ENCODE measurements around the gene CCDC184.
"Not testable (repeated sequence)": the region's sequence is repeated elsewhere in the genome, so short reads cannot be mapped to it uniquely, and the experiment has no call there.

Gene CCDC184

DNA sequence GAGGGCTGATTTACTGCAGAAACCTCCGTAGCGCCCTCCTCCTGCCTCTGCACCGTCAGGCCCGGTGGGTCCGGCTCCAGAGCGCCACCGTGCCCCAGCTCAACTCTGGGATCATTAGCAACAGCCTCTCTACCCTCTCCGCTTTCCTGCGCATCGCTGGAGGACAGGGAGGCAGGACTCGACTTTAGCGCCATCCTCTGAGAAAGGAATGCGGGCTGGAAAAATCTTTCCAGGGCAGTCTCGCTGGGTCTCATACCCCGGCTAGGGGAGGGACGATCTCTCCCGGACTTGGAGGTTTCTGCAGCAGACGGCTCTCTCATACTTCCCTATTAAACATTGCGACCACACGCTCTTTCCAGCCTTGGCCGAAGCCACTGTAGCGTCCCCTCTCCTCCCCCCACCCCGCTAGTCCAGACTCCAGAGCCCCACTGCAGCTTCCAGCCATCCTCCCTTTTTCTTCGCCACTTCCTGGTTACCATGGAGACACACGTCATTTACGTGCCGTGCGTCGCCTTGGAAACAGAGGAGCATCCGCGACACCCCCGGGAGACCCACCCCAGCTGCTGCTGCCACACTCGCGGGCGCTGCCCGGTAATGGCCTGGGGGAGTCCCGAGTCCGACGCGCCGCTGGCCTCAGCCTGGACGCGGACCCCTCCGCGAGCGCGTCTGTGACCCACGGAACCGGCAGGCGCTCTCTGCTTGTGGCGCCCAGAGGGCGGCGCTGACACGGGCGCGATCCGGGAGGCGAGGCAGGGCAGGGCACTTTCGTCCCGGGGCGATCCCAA is at the start of gene CCDC184:
Gene CCDC184 (plus strand): TSS at position 554 of the 785 bp plus-strand sequence. CDS start 479 bp downstream, outside the sequence.
- peak; percentile 52 to 62 for DNase-seq (ENCODE audit: low read depth in 1 of 2, low spot score in 1 of 2)

GRCh38 chr12:48135027-48135426 is 48.4 kb upstream of the CCDC184 start:
- DNase-seq (ENCODE audit: low read depth in 1 of 2, low spot score in 1 of 2) = no peak

GRCh38 chr12:48142818-48143674 is 40.4 kb upstream of the CCDC184 start:
- DNase-seq (ENCODE audit: low read depth in 1 of 2, low spot score in 1 of 2) = no peak

- DNase-seq (ENCODE audit: low read depth in 1 of 2, low spot score in 1 of 2) = no peak
Observed at GRCh38 chr12:48143898-48144297, 39.5 kb upstream of the CCDC184 start.

- DNase-seq (ENCODE audit: low read depth in 1 of 2, low spot score in 1 of 2) = no peak
Observed at GRCh38 chr12:48145981-48146380, 37.5 kb upstream of the CCDC184 start.

DNA sequence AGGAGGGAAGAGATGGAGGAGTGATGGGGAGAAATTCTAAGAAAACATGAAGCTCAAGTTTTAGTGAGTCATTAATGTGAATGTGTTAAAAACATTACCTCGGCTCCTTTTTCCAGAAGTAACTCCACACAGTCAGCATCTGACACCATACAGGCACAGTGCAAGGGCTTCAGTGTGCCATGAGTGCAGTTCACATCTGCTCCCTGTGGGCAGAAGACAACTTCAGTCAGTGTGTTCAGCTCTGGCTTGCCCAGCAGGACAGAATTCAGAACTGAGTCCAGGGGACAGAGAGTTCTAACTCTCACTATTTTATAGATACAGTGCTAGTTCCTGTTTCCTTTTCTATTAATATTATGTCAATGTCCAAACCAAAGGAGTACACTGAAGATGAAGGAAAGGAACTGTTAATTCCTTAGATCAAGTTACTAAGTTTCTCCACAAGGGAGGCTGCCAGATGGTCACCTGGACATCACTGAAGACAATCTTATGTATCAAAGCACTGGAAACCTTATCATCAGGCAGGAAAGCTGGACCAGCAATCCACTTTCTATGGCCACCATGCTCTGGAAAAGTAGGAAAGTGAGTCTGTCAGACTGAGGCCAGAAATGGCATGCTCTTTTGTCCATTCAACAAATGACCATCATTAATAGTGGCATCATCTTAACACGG is 32.2 kb upstream of the CCDC184 start:
- no peak for DNase-seq (ENCODE audit: low read depth in 1 of 2, low spot score in 1 of 2)

- DNase-seq (ENCODE audit: low read depth in 1 of 2, low spot score in 1 of 2) = not testable (repeated sequence)
Observed at GRCh38 chr12:48155786-48156185, 27.7 kb upstream of the CCDC184 start.

- DNase-seq (ENCODE audit: low read depth in 1 of 2, low spot score in 1 of 2) = no peak
Observed at GRCh38 chr12:48156652-48157017, 26.8 kb upstream of the CCDC184 start.

DNA sequence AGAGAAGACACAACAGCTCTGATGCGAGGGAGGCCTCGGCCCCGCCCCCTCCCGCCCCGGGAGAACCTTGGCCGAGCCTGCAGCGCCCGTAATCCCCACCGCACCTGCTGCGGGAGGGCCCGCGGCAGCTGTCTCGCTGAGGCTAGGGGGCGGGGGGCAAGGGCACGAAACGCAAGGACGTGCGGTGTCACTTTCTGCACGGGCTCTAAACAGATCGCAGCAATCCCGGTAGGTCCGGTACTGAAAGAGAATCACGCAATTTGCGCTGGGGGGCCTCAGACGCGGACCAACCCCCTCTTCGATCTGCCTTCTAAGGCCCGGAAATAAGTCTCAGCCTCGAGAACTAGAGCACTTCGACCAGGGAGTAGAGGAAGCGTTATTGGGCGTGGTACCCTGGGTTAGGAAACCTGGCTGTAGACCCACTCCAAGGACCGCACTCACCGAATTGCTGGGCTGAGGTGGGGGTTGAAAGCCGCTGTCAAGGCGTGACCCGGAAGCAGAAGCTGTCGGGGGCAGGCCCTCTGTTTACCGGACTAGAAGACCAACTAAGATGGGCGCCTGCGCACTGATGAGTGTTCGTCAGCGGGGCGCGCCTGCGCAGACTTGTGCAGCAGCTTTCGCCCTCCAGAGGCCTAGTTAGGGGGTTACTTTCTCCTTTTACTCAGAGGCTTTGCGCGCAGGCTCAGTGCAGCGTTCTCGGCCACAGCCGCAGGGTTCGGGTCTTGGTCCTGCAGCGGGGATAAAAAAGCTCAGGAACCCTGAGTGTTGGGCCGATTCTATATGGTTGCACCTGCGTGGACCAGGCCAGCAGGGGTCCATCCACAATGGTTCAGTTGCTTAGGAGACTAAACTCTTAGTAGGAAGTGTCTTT is 26.2 kb upstream of the CCDC184 start, which contains the start of gene ASB8:
Gene ASB8 (minus strand): TSS at position 498 of the 871 bp plus-strand sequence. CDS start 4,019 bp downstream, outside the sequence.
- DNase-seq (ENCODE audit: low read depth in 1 of 2, low spot score in 1 of 2) = peak; percentile 99

DNA sequence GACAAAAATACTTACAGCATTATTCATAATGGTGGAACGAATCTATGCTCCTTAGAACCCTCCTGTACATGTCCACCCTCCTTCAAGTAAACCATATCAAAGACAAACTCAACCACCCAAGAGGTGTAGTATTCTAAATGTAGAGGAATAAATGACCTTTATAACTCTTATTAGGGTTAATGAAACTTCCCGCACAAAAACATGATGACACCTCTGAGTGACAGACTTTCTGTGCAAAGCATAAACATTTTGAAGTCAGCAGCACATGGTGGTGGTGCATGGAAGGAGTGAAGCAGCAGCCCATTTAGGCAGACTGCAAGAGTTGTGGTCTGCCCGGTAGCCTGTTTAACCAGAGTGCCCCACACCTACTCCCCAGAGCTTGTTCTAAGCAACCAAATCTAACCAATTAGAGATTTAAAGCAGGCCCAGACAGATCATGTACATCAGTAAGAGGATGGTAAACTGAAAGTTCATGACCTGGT is 25.5 kb upstream of the CCDC184 start:
- DNase-seq (ENCODE audit: low read depth in 1 of 2, low spot score in 1 of 2) = no peak

- no peak for DNase-seq (ENCODE audit: low read depth in 1 of 2, low spot score in 1 of 2)
Observed at GRCh38 chr12:48160046-48160445, 23.4 kb upstream of the CCDC184 start.

- DNase-seq (ENCODE audit: low read depth in 1 of 2, low spot score in 1 of 2) = no peak
Observed at GRCh38 chr12:48160807-48161206, 22.6 kb upstream of the CCDC184 start.

- no peak for DNase-seq (ENCODE audit: low read depth in 1 of 2, low spot score in 1 of 2)
Observed at GRCh38 chr12:48163150-48163747, 20.2 kb upstream of the CCDC184 start.

- DNase-seq (ENCODE audit: low read depth in 1 of 2, low spot score in 1 of 2) = no peak
Observed at GRCh38 chr12:48164451-48164850, 19.0 kb upstream of the CCDC184 start.

GRCh38 chr12:48165089-48165981 is 18.1 kb upstream of the CCDC184 start:
- DNase-seq (ENCODE audit: low read depth in 1 of 2, low spot score in 1 of 2) = no peak

DNA sequence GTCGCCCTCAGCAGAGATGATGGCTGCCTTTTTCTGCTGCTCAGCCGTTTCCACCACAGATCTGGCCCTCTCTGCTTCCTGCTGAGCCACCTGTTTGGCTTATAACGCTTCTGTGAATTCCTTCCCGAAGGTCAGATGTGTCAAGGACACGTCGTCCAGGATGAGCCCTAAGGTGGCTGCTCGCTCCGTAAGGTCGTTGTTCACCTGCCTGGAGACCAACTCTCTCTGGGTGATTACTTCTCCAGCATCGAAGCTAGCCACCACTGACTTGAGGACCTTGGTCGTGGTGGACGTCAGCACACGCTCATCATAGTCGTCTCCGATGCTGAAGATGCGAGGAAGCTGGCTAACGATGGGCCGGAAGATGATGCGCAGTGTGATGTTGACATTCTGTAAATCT is 14.4 kb upstream of the CCDC184 start:
- no peak for DNase-seq (ENCODE audit: low read depth in 1 of 2, low spot score in 1 of 2)

GRCh38 chr12:48175613-48176416 is 7.6 kb upstream of the CCDC184 start:
- DNase-seq (ENCODE audit: low read depth in 1 of 2, low spot score in 1 of 2) = no peak

DNA sequence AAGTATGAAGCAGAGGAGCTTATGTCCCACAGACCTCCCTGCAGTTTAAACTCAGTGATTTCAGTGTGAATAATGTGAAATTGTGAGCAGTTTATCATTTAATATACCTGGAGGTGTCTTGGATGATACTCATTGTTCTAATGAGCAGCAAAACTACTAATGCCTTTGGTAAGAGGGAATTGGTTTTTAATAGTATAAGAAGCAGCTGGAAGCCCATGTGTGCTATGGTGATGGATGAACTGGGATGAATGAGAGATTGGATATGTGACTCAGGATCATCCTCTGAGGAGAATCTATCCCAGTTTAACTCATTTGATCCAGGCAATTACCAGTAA is 7.1 kb upstream of the CCDC184 start:
- DNase-seq (ENCODE audit: low read depth in 1 of 2, low spot score in 1 of 2) = no peak
